ENCODE results near the gene TM2D3. TPM values are rescaled to one million over a fixed set of nuclear protein-coding genes. Genes with fewer than 3 reads are reported as not detected.

Gene TM2D3
- total and polyA plus RNA-seq, 2 of the 8 experiments (the other 6 are each of a cell fraction or from before 2014, with no cell fraction given), result 26.4 to 28.0 TPM

DNA sequence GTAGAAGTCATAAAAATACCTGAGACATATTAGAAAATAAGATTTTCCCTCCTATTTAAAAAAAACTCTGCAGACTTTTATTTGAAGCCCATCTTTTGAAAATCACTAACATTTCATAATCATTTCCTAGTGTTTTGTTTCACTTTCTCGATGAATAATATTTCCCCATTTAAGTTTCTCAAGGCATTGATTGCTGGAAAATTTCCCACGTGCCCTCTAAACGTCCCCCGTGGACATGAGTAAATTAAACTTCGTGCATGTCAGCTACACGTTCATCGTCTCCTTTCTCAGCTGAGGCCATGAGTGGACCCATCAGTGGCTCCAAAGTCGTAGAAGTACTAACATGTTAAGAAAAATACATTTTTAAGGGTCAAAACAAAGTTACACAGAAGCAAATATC, 2.0 kb upstream of the TM2D3 start (continued):
- TF ChIP-seq HDAC2 (IDR thresholded peaks at IDR 0.05; ENCODE audit: borderline replicate concordance in 1 of 2, low read depth in 2 of 2, low read length in 2 of 2) (no peak), CEBPB (IDR thresholded peaks at IDR 0.05; ENCODE audit: low read depth, low read length) (no peak), RFX5 (IDR thresholded peaks at IDR 0.05; ENCODE audit: borderline replicate concordance, low read depth, low read length) (no peak), TAF1 (IDR thresholded peaks at IDR 0.05; ENCODE audit: low read depth, low read length) (no peak), EGR1 (IDR thresholded peaks at IDR 0.05; ENCODE audit: borderline replicate concordance, low read depth, low read length) (no peak)
- TF ChIP-seq, protein P1, sequence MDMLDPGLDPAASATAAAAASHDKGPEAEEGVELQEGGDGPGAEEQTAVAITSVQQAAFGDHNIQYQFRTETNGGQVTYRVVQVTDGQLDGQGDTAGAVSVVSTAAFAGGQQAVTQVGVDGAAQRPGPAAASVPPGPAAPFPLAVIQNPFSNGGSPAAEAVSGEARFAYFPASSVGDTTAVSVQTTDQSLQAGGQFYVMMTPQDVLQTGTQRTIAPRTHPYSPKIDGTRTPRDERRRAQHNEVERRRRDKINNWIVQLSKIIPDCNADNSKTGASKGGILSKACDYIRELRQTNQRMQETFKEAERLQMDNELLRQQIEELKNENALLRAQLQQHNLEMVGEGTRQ (IDR thresholded peaks at IDR 0.05; ENCODE audit: low read length), result no peak
